ENCODE results near the gene COMMD1. TPM values are rescaled to one million over a fixed set of nuclear protein-coding genes. Genes with fewer than 3 reads are reported as not detected.
A peak's percentile ranks its signal among the peaks of the same experiment; 100 is the strongest.

The COMMD1 gene
- total and polyA plus RNA-seq, 3 donors from 2014 or later = 61.7 to 87.9 (median 85.2) TPM

DNA sequence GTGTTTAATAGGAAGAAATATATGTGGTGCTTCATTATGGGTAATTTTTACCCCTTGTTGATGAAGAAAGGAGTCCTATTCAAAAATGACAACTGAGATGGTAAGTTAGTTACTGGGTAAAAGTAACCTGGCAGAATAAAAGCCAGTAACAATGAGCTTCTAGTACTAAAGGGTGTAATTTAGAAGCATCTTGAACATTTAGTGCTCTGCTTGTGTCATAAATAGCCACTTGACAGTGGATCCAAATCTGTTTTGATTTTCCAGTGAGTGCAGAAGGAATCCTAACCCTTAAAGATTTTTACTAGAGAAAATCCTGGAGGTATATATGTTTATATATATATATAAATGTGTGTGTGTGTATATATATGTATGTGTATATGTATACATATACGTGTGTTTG lies 15.1 kb downstream of the COMMD1 start:
- Histone ChIP-seq H3K27ac (peak overlapping the region in 1 of 2 donors; percentile 31), H3K4me1 (peaks cover 14% of the 10 kb centered on the region), H3K27me3 (no peaks in the 10 kb centered on the region), H3K4me3 (no peak overlapping the region), H3K36me3 (ENCODE audit: low read depth, missing control alignments) (no peaks in the 10 kb centered on the region), H3K9me3 (no peaks in the 10 kb centered on the region)
- DNase-seq = no peak
- WGBS, 2 donors = 85 to 95% methylated on average over 1 of the region's 1 CpG
- intact Hi-C loops (cut with DNase I; ENCODE audit: low total_unique reads) = loop anchor here (5.0 to 10.0 kb wide), 2 partner anchors 492 to 864 kb away; no protein-coding TSS in a partner anchor
- no peak for TF ChIP-seq POLR2A (IDR thresholded peaks at IDR 0.05)
- TF ChIP-seq, protein P1, sequence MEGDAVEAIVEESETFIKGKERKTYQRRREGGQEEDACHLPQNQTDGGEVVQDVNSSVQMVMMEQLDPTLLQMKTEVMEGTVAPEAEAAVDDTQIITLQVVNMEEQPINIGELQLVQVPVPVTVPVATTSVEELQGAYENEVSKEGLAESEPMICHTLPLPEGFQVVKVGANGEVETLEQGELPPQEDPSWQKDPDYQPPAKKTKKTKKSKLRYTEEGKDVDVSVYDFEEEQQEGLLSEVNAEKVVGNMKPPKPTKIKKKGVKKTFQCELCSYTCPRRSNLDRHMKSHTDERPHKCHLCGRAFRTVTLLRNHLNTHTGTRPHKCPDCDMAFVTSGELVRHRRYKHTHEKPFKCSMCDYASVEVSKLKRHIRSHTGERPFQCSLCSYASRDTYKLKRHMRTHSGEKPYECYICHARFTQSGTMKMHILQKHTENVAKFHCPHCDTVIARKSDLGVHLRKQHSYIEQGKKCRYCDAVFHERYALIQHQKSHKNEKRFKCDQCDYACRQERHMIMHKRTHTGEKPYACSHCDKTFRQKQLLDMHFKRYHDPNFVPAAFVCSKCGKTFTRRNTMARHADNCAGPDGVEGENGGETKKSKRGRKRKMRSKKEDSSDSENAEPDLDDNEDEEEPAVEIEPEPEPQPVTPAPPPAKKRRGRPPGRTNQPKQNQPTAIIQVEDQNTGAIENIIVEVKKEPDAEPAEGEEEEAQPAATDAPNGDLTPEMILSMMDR (IDR thresholded peaks at IDR 0.05) = no peak

DNA sequence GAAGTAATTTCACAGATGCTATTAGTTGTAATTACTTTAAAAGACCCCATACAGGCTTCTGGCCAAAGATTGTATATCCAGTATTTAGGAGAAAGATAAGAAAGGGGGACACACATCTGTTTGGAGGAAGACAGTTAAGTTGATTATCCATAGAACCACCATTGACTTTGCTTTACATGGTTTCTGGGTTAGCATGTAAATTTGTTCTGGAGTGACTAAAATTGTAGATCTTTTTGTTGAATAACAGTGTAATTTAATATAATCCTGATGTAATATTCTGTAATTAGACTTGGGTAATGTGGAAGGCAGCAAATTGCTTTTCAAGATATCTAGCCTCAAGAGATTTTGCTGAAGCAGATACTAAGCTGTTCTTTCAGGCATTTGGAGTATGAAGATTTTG lies 17.2 kb downstream of the COMMD1 start:
- H3K36me3 ChIP-seq (ENCODE audit: low read depth, missing control alignments) = no peaks in the 10 kb centered on the region
- peaks cover 14% of the 10 kb centered on the region for H3K4me1 ChIP-seq
- no peaks in the 10 kb centered on the region for H3K27me3 ChIP-seq
- no peak for DNase-seq
- no peaks in the 10 kb centered on the region for H3K9me3 ChIP-seq
- H3K4me3 ChIP-seq = no peak overlapping the region
- H3K27ac ChIP-seq = no peak overlapping the region
- intact Hi-C loops (cut with DNase I; ENCODE audit: low total_unique reads) = loop anchor here (5.0 to 10.0 kb wide), 2 partner anchors 490 to 862 kb away; no protein-coding TSS in a partner anchor
- no peak for TF ChIP-seq POLR2A (IDR thresholded peaks at IDR 0.05)
- TF ChIP-seq, protein P1 (IDR thresholded peaks at IDR 0.05) = no peak

DNA sequence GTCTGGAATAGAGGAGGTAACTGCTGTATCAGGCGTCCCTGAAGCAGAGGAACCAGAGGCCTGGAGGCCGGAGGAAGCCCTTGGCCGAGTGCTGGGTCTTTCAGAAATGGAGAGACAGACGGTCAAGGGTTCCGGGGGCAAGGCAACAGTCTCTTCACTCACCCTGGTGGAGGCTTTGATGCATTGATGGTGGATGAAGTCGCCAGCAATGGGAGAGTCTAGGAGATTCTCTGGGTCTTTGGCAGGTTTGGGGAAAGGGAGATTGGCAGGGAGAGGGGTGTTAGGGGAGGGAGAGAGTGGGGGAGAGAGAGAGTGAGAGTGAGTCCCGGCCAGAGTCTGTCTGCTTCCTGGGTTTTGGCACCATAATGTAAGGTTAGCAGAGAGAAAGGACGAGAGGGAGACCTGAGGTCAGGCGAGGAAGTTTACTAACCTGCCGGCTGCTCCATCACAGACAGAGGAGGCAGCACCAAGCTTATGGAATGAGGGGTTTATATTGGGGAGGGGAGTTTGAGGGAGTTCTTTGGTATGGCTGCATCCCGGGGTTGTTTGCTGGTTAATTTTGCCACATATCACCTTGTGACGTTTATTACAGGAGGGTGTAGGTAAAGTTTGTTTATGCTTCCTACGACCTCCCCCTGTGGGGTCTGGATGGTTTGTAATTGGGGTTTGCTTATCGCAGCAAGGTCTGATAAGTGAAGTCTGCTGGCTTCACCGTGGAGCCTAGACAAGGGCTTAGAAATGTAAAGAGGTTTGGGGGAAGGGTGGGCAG lies 19.6 kb downstream of the COMMD1 start:
- intact Hi-C loops (cut with DNase I; ENCODE audit: low total_unique reads) = loop anchor here (5.0 to 10.0 kb wide), 2 partner anchors 487 to 860 kb away; no protein-coding TSS in a partner anchor
- DNase-seq = no peak
- WGBS, 2 donors = 84 to 88% methylated on average over 15 of the region's 15 CpGs

DNA sequence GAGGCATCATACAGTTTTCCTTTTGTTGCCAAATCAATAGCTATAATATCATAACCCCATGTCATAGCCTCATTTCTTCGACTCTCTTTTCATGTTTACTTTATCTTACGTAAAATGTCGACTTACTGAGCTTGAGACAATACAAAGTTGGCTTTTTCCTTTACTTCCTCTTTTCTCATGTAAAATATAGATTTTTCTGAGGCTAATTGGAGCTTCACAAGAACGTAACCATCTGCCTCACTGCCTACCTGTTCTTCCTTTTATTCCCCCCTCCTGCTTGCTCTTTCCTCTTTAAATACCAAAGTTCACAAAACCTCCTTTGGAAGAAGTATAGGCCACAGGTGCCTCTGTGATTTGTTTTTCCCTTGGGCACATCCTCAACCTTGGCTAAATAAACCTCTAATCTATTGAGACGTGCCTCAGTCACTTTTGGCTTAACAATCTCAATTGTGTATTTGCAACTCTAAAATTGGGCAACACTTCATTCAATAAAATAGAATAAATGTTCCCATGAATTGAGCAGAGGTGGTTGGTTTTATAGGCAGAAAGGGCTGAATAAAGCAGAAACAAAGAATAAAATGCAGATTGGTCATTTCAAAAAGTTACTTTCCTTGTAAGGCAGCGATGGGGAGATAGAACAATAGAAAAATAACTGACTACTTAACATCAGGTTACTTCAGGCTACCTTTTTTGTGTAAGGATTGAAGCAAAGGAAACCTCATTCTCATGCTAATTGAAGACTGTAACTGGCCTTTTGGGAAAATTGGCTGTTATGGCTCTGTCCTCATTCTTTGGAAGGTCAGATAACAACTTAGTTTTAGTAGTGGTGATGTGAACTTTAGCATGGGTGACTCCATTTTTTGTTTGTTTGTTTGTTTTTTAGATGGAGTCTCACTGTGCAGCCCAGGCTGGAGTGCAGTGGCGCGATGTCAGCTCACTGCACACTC lies 21.3 kb downstream of the COMMD1 start:
- Histone ChIP-seq H3K9me3 (no peaks in the 10 kb centered on the region), H3K4me1 (peaks cover 4% of the 10 kb centered on the region), H3K4me3 (no peak overlapping the region), H3K27ac (no peak overlapping the region), H3K36me3 (ENCODE audit: low read depth, missing control alignments) (no peaks in the 10 kb centered on the region), H3K27me3 (no peaks in the 10 kb centered on the region)
- intact Hi-C loops (cut with DNase I; ENCODE audit: low total_unique reads) = loop anchor here (10.0 kb wide), 1 partner anchor 858 kb away; no protein-coding TSS in a partner anchor
- no peak for TF ChIP-seq POLR2A (IDR thresholded peaks at IDR 0.05)
- TF ChIP-seq, protein P1 (IDR thresholded peaks at IDR 0.05) = no peak
- WGBS, 2 donors = 84 to 90% methylated on average over 8 of the region's 8 CpGs
- DNase-seq = no peak

More for the DNA sequence above, 19.6 kb downstream of the COMMD1 start:
- Histone ChIP-seq H3K27ac (no peak overlapping the region), H3K9me3 (no peaks in the 10 kb centered on the region), H3K4me3 (no peak overlapping the region), H3K4me1 (peaks cover 10% of the 10 kb centered on the region), H3K27me3 (no peaks in the 10 kb centered on the region), H3K36me3 (ENCODE audit: low read depth, missing control alignments) (no peaks in the 10 kb centered on the region)
- no peak for TF ChIP-seq POLR2A (IDR thresholded peaks at IDR 0.05)
- TF ChIP-seq, protein P1 (IDR thresholded peaks at IDR 0.05) = no peak
